GM10248 (cell line): ENCODE results near the gene PTPRN2.
"Not testable (repeated sequence)": the region's sequence is repeated elsewhere in the genome, so short reads cannot be mapped to it uniquely, and the experiment has no call there.

Experiments
- CTCF ChIA-PET: fragments of 300-600 bp; sonication (Branson Sonifier 250); formaldehyde crosslinking; extraction: SDS; loops from one replicate; lab custom pipeline; 2021; ENCODE audit warnings: antibody characterized with exemption; lab: Yijun Ruan, JAX
- POLR2A ChIA-PET: fragments of 350-650 bp; sonication (Branson Sonifier 250); formaldehyde crosslinking; extraction: SDS; loops from one replicate; lab custom pipeline; 2020; ENCODE audit warnings: antibody characterized with exemption; lab: Yijun Ruan, JAX
- DNase-seq: peaks from one replicate; pipeline ENCODE4 v3.0.0; 2012; ENCODE audit errors: extremely low spot score
- TF ChIP-seq, protein P1 (sequence below): IDR thresholded peaks from 2 replicates; pipeline ENCODE4 v1.5.1; 2012; ENCODE audit warnings: mild to moderate bottlenecking, low read depth; ENCODE audit errors: extremely low read depth, missing control alignments, control extremely low read depth

Gene PTPRN2

DNA sequence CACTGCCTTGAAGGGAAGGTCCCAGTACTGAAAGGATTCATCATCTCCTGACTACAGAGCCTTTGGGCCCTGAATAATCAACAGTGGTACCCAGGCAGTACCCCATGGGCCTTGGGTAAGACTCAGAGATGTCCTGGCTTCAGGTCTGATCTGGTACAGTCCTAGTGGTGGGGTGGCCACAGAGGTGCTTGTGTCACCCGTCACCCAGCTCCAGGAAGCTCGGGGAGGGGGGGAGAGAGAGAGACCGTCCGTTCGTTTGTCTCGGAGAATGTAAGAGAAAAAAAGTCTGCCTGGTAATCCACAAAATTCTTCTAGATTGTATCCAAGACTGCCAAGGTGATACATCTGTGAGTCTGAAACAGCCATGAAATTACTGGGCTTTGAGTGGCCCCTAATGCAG lies 381.3 kb downstream of the PTPRN2 start:
- TF ChIP-seq, protein P1, sequence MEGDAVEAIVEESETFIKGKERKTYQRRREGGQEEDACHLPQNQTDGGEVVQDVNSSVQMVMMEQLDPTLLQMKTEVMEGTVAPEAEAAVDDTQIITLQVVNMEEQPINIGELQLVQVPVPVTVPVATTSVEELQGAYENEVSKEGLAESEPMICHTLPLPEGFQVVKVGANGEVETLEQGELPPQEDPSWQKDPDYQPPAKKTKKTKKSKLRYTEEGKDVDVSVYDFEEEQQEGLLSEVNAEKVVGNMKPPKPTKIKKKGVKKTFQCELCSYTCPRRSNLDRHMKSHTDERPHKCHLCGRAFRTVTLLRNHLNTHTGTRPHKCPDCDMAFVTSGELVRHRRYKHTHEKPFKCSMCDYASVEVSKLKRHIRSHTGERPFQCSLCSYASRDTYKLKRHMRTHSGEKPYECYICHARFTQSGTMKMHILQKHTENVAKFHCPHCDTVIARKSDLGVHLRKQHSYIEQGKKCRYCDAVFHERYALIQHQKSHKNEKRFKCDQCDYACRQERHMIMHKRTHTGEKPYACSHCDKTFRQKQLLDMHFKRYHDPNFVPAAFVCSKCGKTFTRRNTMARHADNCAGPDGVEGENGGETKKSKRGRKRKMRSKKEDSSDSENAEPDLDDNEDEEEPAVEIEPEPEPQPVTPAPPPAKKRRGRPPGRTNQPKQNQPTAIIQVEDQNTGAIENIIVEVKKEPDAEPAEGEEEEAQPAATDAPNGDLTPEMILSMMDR, result no peak
- ChIA-PET POLR2A (no interaction called here), CTCF (no interaction called here)
- DNase-seq, result no peak

DNA sequence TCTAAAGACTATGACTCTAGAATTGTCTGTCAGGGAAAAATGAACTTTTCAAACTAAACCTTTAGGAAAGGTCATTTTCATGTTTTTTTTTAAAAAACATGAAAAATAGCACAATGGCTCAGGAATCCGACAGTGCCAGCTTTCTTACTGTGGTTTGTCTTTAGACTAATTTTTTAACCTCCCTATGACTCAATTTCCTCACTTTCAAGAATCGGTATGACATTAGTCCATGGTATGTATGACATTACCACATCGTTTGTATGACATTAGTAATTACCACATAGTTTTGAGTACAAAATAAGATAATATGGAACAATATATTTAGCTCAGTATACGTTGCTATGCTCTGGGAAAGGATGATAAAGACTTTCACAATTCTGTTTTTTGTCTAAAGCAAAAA lies 383.2 kb downstream of the PTPRN2 start:
- TF ChIP-seq, protein P1, result no peak
- POLR2A ChIA-PET, result no interaction called here
- no peak for DNase-seq
- CTCF ChIA-PET, result no interaction called here

DNA sequence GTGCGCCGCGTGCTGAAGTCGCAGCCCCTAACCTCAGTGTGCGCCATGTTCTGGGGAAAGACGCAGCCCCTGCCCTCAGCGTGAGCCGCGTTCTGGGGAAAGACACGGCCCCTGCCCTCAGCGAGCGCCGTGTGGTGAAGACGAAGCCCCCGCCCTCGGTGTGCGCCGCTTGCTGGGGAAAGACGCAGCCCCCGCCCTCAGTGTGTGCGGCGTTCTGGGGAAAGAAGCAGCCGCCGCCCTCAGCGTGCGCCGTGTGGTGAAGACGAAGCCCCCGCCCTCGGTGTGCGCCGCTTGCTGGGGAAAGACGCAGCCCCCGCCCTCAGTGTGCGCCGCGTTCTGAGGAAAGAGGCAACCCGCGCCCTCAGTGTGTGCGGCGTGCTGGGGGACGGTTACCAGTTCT lies 383.7 kb downstream of the PTPRN2 start:
- POLR2A ChIA-PET, CTCF ChIA-PET, DNase-seq: not testable (repeated sequence)

- ChIA-PET POLR2A (no interaction called here), CTCF (no interaction called here)
- no peak for DNase-seq
- TF ChIP-seq, protein P1, result no peak
These were observed 393.2 kb downstream of the PTPRN2 start for GRCh38 chr7:158194365-158194900.

GRCh38 chr7:158193446-158193845 lies 394.2 kb downstream of the PTPRN2 start:
- TF ChIP-seq, protein P1, result no peak
- DNase-seq, result no peak
- CTCF ChIA-PET, result no interaction called here
- POLR2A ChIA-PET, result no interaction called here

- ChIA-PET CTCF (no interaction called here), POLR2A (no interaction called here)
- no peak for DNase-seq
- TF ChIP-seq, protein P1, result no peak
These were observed 394.7 kb downstream of the PTPRN2 start for GRCh38 chr7:158192956-158193355.

DNA sequence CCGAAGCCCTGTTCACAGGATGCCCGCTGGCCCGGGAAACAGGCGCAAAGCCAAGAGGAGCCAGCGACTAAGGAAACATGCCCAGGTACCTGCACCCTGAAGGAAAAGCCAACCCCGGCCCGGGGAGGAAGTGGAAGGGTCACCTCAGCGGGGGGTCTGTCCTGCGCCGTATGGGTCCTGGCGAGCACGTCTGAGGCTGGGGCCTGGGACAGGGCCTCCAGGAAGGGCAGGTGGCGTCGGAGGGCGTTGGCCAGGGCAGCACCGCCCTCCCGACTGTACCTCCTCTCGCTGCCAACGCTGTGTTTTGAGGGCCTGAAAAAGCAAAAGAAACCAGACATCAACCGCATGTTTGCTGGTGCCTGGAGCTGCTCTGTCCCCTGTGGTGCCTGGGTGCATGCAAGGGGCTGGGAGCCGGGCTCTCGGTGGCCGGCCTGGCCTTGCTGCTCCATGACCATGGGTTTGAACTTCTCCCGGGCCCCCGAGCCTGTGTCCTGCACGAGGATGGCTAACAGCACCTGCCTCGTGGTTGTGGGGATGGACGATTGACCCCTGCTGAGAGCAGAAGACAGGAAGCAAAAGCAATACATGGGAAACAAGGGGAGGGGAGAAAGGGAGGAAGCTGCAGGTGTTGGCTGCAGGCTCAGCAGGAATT lies 395.3 kb downstream of the PTPRN2 start:
- TF ChIP-seq, protein P1, result no peak
- no peak for DNase-seq
- ChIA-PET POLR2A (no interaction called here), CTCF (no interaction called here)
